ENCODE measurements around the gene DAAM2.

The DAAM2 gene

DNA sequence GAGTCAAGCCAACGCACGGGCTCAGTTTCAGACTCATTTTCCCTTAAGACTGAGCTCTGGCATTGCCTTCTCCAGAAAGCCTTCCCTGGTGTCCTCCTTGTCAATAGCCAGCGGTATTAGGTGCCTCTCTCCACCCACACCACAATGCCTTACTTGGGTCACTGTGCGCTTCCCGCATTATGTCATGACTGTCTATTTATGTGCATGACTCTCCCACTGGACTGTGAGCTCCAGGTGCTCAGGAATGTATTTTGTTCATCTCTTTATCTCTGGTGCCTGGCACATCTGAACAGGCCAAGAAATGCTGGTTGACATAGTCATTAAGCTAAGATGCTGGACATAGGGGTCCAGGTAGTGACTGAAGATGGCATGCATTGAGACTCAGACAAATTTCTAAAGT, 42.7 kb downstream of the DAAM2 start:
- Histone ChIP-seq H3K27ac (ENCODE audit: low read depth, low read length) (no peak overlapping the region), H3K4me1 (ENCODE audit: control insufficient read depth, insufficient read depth, low read length) (peaks cover 9% of the 10 kb centered on the region), H3K4me3 (ENCODE audit: low read depth, low read length) (no peak overlapping the region), H3K27me3 (ENCODE audit: control insufficient read depth, insufficient read depth, low read length) (no peaks in the 10 kb centered on the region), H3K9me3 (ENCODE audit: control insufficient read depth, insufficient read depth, low read depth, low read length) (no peaks in the 10 kb centered on the region), H3K36me3 (ENCODE audit: control insufficient read depth, insufficient read depth, low read length) (no peaks in the 10 kb centered on the region), H3K9ac (ENCODE audit: low read length) (no peak overlapping the region)

DNA sequence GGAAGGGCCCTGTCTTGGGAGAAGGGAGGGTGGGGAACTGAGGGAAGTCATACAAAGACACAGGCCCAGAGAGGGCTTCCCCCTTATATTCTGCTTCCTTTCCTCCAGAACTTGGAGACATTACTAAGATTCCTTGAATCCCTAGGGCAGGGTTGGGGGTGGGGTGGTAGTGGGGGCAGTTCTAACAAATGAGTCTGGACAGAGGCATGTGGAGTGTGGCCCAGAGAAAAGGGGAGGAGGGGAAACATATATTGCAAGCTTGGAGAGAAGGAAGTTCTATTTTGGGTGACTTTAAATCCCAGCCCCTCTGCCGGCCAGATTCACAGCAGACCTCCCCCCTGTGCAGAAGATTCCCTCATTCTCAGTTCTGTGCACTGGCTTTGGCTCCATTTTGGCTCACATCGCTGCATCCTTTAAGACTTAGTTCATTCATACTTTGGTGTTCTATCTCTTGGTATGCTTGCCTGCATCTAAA, 43.7 kb downstream of the DAAM2 start:
- H3K27ac ChIP-seq (ENCODE audit: low read depth, low read length) = no peak overlapping the region
- H3K4me1 ChIP-seq (ENCODE audit: control insufficient read depth, insufficient read depth, low read length) = peaks cover 9% of the 10 kb centered on the region
- H3K9ac ChIP-seq (ENCODE audit: low read length) = no peak overlapping the region
- H3K4me3 ChIP-seq (ENCODE audit: low read depth, low read length) = no peak overlapping the region
- no peaks in the 10 kb centered on the region for H3K9me3 ChIP-seq (ENCODE audit: control insufficient read depth, insufficient read depth, low read depth, low read length)
- H3K27me3 ChIP-seq (ENCODE audit: control insufficient read depth, insufficient read depth, low read length) = no peaks in the 10 kb centered on the region
- H3K36me3 ChIP-seq (ENCODE audit: control insufficient read depth, insufficient read depth, low read length) = no peaks in the 10 kb centered on the region

DNA sequence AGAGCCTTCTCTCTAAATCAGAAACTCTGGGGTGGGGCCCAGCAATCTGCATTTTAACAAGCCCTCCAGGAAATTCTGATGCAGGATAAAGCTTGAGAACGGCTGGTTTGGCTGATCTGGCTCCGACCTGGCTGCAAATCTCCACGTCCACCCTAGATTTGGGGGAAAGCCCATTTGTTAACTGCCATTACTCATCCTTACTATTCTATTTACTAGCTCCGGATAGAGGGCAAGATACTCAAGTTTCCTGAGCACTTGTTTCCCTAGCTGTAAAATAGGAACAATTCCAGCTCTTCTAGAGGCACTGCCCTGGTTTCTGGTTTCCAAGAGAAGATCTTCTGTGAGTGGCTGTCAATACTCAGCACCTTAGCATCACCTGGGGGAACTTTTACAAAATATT, 44.4 kb downstream of the DAAM2 start:
- H3K9ac ChIP-seq (ENCODE audit: low read length) = no peak overlapping the region
- H3K9me3 ChIP-seq (ENCODE audit: control insufficient read depth, insufficient read depth, low read depth, low read length) = no peaks in the 10 kb centered on the region
- H3K36me3 ChIP-seq (ENCODE audit: control insufficient read depth, insufficient read depth, low read length) = no peaks in the 10 kb centered on the region
- H3K27me3 ChIP-seq (ENCODE audit: control insufficient read depth, insufficient read depth, low read length) = no peaks in the 10 kb centered on the region
- no peak overlapping the region for H3K4me3 ChIP-seq (ENCODE audit: low read depth, low read length)
- H3K27ac ChIP-seq (ENCODE audit: low read depth, low read length) = no peak overlapping the region
- peaks cover 12% of the 10 kb centered on the region for H3K4me1 ChIP-seq (ENCODE audit: control insufficient read depth, insufficient read depth, low read length)

DNA sequence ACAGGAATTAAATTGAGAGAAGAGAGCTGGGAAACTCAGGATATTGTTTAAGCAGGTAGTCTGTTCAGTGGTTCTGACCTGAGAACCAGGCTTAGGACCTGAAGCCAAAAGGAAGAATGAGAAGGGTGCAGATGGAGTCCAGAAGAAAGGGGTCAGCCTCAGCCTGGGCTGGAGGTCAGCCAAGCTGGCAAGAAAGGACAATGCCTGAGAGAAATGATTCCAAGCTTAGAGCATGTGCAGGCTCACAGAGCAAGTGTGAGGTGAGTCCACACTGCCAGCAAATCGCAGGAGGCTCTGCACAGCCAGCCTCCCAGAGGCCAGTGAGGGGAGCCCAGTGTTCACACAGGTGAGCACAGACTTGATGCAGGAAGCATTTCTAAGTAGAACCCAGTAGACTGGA, 47.3 kb downstream of the DAAM2 start:
- no peak overlapping the region for H3K27ac ChIP-seq (ENCODE audit: low read depth, low read length)
- no peak overlapping the region for H3K9ac ChIP-seq (ENCODE audit: low read length)
- H3K9me3 ChIP-seq (ENCODE audit: control insufficient read depth, insufficient read depth, low read depth, low read length) = no peaks in the 10 kb centered on the region

DNA sequence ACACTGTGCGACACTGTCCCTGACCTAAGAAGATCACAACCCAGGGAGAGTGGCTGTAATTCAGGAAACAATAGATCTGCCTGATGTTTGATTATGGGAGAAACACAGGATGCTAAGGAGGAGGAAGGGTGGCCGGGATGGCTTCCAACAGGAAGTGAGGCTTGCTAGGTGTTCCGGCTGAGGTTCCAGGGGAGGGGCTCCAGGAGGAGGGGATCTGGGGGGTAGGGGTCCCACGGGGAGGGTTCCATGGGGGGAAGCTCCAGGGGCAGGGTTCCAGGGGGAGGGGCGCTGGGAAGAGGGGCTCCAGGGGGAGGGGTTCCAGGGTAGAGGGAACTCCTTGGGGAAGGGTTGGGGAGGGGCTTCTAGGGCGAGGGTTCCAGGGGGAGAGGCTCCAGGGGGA, 48.6 kb downstream of the DAAM2 start:
- no peak overlapping the region for H3K27ac ChIP-seq (ENCODE audit: low read depth, low read length)
- H3K27me3 ChIP-seq (ENCODE audit: control insufficient read depth, insufficient read depth, low read length) = no peaks in the 10 kb centered on the region
- no peak overlapping the region for H3K9ac ChIP-seq (ENCODE audit: low read length)
- H3K4me1 ChIP-seq (ENCODE audit: control insufficient read depth, insufficient read depth, low read length) = peaks cover 13% of the 10 kb centered on the region
- no peak overlapping the region for H3K4me3 ChIP-seq (ENCODE audit: low read depth, low read length)
- H3K9me3 ChIP-seq (ENCODE audit: control insufficient read depth, insufficient read depth, low read depth, low read length) = no peaks in the 10 kb centered on the region
- no peaks in the 10 kb centered on the region for H3K36me3 ChIP-seq (ENCODE audit: control insufficient read depth, insufficient read depth, low read length)

More for the DNA sequence above, 47.3 kb downstream of the DAAM2 start:
- H3K36me3 ChIP-seq (ENCODE audit: control insufficient read depth, insufficient read depth, low read length) = no peaks in the 10 kb centered on the region
- no peak overlapping the region for H3K4me3 ChIP-seq (ENCODE audit: low read depth, low read length)
- no peaks in the 10 kb centered on the region for H3K27me3 ChIP-seq (ENCODE audit: control insufficient read depth, insufficient read depth, low read length)
- H3K4me1 ChIP-seq (ENCODE audit: control insufficient read depth, insufficient read depth, low read length) = peaks cover 16% of the 10 kb centered on the region

DNA sequence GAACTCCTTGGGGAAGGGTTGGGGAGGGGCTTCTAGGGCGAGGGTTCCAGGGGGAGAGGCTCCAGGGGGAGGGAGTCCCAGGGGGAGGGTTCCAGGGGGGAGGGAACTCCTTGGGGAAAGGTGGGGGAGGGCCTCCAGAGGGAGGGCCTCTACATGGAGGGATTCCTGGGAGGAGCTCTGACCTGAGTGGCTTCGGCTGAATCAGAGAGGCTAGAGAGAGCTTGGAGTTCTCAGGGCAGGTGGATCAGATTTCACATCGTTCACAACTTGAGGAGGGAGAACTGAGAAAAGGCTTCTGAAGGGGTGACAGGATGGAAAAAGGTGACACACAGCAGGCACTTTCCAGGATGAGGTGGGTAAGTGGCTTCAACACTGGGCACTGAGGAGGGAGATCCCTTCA, 49.1 kb downstream of the DAAM2 start:
- Histone ChIP-seq H3K27ac (ENCODE audit: low read depth, low read length) (no peak overlapping the region), H3K9me3 (ENCODE audit: control insufficient read depth, insufficient read depth, low read depth, low read length) (no peaks in the 10 kb centered on the region), H3K4me1 (ENCODE audit: control insufficient read depth, insufficient read depth, low read length) (peaks cover 13% of the 10 kb centered on the region), H3K4me3 (ENCODE audit: low read depth, low read length) (no peak overlapping the region), H3K36me3 (ENCODE audit: control insufficient read depth, insufficient read depth, low read length) (no peaks in the 10 kb centered on the region), H3K27me3 (ENCODE audit: control insufficient read depth, insufficient read depth, low read length) (no peaks in the 10 kb centered on the region), H3K9ac (ENCODE audit: low read length) (no peak overlapping the region)

DNA sequence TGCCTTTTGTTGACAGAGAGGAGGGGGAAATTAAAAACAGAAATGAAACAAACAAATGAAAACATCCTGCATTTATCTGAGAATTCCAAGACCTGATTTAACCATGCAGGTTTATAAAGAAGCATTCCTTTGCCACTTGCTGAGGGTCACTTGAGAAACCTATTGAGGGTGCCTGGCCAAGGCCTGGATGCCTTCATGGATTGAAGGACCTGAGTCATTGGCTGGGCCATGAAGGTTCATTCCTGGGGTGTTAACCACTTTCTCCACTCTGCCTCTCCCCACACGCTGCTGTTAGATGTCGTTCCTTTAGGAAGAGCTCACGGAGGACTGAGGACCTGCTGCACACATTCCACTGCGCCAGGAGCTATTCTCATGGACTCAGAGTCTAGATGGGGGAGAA, 49.7 kb downstream of the DAAM2 start:
- H3K9me3 ChIP-seq (ENCODE audit: control insufficient read depth, insufficient read depth, low read depth, low read length) = no peaks in the 10 kb centered on the region
- no peak overlapping the region for H3K9ac ChIP-seq (ENCODE audit: low read length)
- H3K36me3 ChIP-seq (ENCODE audit: control insufficient read depth, insufficient read depth, low read length) = no peaks in the 10 kb centered on the region

DNA sequence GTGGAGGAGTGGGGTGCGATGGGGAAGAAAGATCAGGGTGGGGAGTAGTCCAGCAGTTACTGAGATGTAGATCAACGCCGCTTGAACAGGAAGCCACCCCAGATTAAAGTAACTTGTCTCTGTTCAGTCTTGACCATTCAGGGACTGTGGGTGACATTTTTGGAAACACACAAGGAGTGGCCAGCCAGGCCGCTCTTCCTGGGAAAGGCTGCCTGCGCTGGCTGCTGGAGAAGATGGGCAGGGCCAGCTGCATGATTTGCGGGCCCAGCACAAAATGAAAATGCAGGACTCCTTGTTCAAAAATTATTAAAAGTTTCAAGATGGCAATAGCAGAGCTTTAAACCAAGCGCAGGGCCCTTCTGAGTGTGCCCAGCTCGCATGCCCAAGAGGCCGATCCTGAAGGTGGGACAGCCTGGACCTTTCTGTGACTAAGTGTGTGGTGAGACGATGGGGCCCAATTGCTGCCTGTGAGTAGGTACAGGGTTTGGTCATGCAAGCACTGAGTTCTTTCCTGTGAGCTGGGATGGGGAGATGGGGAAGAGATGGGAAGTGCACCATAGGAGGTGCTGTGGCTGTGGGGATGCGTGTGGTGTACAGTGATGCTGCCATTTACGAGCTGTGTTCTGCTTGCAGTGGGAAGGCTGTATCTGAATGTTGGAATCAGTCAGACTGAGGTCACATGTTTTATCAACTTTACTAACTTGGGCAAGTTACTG, 51.3 kb downstream of the DAAM2 start:
- H3K4me1 ChIP-seq (ENCODE audit: control insufficient read depth, insufficient read depth, low read length) = peaks cover 16% of the 10 kb centered on the region
- no peaks in the 10 kb centered on the region for H3K36me3 ChIP-seq (ENCODE audit: control insufficient read depth, insufficient read depth, low read length)
- H3K27ac ChIP-seq (ENCODE audit: low read depth, low read length) = no peak overlapping the region

More for the DNA sequence above, 49.7 kb downstream of the DAAM2 start:
- H3K4me3 ChIP-seq (ENCODE audit: low read depth, low read length) = no peak overlapping the region
- H3K27me3 ChIP-seq (ENCODE audit: control insufficient read depth, insufficient read depth, low read length) = no peaks in the 10 kb centered on the region
- no peak overlapping the region for H3K27ac ChIP-seq (ENCODE audit: low read depth, low read length)
- H3K4me1 ChIP-seq (ENCODE audit: control insufficient read depth, insufficient read depth, low read length) = peaks cover 13% of the 10 kb centered on the region

DNA sequence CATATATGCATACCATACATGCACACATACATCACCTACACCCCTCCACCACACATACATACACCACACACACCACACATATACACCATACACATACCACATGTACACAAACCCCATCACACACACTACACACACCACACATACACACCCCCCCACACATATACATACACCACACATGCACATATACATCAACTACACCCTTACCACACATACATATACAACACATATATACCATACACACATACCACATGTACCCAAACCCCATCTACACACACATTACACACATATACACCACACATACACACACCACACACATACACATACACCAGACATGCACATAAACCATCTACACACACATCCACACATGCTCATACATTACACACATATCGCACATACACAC, 52.7 kb downstream of the DAAM2 start:
- H3K4me3 ChIP-seq (ENCODE audit: low read depth, low read length) = no peak overlapping the region
- no peaks in the 10 kb centered on the region for H3K36me3 ChIP-seq (ENCODE audit: control insufficient read depth, insufficient read depth, low read length)
- no peak overlapping the region for H3K27ac ChIP-seq (ENCODE audit: low read depth, low read length)
- no peaks in the 10 kb centered on the region for H3K9me3 ChIP-seq (ENCODE audit: control insufficient read depth, insufficient read depth, low read depth, low read length)
- H3K4me1 ChIP-seq (ENCODE audit: control insufficient read depth, insufficient read depth, low read length) = peaks cover 10% of the 10 kb centered on the region
- H3K9ac ChIP-seq (ENCODE audit: low read length) = no peak overlapping the region
- no peaks in the 10 kb centered on the region for H3K27me3 ChIP-seq (ENCODE audit: control insufficient read depth, insufficient read depth, low read length)

More for the DNA sequence above, 51.3 kb downstream of the DAAM2 start:
- Histone ChIP-seq H3K27me3 (ENCODE audit: control insufficient read depth, insufficient read depth, low read length) (no peaks in the 10 kb centered on the region), H3K4me3 (ENCODE audit: low read depth, low read length) (no peak overlapping the region), H3K9me3 (ENCODE audit: control insufficient read depth, insufficient read depth, low read depth, low read length) (no peaks in the 10 kb centered on the region), H3K9ac (ENCODE audit: low read length) (no peak overlapping the region)

DNA sequence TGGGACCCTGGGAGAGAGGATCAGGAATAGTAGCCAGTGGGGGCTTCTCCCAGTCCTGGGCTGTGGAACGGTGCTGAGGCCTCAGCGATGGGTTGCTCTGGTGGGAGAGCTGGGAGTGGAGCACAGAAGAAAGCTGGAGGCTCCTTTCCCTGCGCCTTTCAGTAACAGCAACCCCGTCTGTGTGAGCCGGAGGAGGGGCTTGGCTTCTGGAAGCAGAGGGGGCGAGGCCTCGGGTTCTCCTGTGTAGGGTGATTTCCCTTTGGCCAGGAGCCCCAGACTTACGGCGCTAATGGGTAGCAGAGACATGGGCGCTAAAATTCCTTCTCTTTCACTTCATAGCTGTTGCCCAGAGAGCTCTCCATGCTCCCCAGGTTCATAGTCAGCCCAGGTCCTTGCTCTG, 55.0 kb downstream of the DAAM2 start:
- no peak overlapping the region for H3K4me3 ChIP-seq (ENCODE audit: low read depth, low read length)
- peaks cover 6% of the 10 kb centered on the region; the same call in 1 of the 2 replicates for H3K4me1 ChIP-seq (ENCODE audit: control insufficient read depth, insufficient read depth, low read length)
- no peak overlapping the region for H3K27ac ChIP-seq (ENCODE audit: low read depth, low read length)
- H3K27me3 ChIP-seq (ENCODE audit: control insufficient read depth, insufficient read depth, low read length) = no peaks in the 10 kb centered on the region
- no peaks in the 10 kb centered on the region for H3K9me3 ChIP-seq (ENCODE audit: control insufficient read depth, insufficient read depth, low read depth, low read length)
- no peaks in the 10 kb centered on the region for H3K36me3 ChIP-seq (ENCODE audit: control insufficient read depth, insufficient read depth, low read length)
- H3K9ac ChIP-seq (ENCODE audit: low read length) = no peak overlapping the region

DNA sequence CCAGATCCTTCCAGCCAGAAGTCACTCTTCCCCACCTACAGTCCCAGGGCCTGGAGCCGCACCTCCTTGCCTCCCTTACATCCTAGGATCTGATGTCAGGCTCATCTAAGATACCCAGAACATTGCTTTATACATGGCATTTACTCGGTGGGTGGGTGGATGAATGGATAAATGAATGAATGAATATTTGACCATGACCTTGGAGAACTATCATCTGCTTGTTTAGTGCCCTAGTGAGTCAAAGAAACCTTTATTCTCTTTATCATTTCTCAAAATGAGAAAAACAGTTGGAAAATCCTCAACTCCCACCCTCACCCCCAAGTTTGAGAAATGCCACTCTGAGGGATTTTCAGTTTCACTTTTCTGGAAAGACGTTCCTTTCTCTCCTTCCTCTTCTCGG, 56.0 kb downstream of the DAAM2 start:
- H3K36me3 ChIP-seq (ENCODE audit: control insufficient read depth, insufficient read depth, low read length) = no peaks in the 10 kb centered on the region
- no peaks in the 10 kb centered on the region for H3K9me3 ChIP-seq (ENCODE audit: control insufficient read depth, insufficient read depth, low read depth, low read length)
- no peak overlapping the region for H3K9ac ChIP-seq (ENCODE audit: low read length)
- no peak overlapping the region for H3K27ac ChIP-seq (ENCODE audit: low read depth, low read length)
- H3K4me3 ChIP-seq (ENCODE audit: low read depth, low read length) = no peak overlapping the region
- H3K4me1 ChIP-seq (ENCODE audit: control insufficient read depth, insufficient read depth, low read length) = peaks cover 6% of the 10 kb centered on the region; the same call in 1 of the 2 replicates
- no peaks in the 10 kb centered on the region for H3K27me3 ChIP-seq (ENCODE audit: control insufficient read depth, insufficient read depth, low read length)
